Measurements from ENCODE around the gene SYPL2.

Gene SYPL2

GRCh38 chr1:109482791-109483671, 16.7 kb downstream of the SYPL2 start:
- peak overlapping the region; percentile 54 for H3K4me3 ChIP-seq (ENCODE audit: low read depth, low read length)
- no peak for DNase-seq (ENCODE audit: low read depth)
- TF ChIP-seq, protein P1, sequence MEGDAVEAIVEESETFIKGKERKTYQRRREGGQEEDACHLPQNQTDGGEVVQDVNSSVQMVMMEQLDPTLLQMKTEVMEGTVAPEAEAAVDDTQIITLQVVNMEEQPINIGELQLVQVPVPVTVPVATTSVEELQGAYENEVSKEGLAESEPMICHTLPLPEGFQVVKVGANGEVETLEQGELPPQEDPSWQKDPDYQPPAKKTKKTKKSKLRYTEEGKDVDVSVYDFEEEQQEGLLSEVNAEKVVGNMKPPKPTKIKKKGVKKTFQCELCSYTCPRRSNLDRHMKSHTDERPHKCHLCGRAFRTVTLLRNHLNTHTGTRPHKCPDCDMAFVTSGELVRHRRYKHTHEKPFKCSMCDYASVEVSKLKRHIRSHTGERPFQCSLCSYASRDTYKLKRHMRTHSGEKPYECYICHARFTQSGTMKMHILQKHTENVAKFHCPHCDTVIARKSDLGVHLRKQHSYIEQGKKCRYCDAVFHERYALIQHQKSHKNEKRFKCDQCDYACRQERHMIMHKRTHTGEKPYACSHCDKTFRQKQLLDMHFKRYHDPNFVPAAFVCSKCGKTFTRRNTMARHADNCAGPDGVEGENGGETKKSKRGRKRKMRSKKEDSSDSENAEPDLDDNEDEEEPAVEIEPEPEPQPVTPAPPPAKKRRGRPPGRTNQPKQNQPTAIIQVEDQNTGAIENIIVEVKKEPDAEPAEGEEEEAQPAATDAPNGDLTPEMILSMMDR (IDR thresholded peaks at IDR 0.05; ENCODE audit: low read depth, low read length, missing control alignments), result peak; percentile 6
- in situ Hi-C loops (cut with HindIII; ENCODE audit: low sequenced_read_pairs), result no loop called here

DNA sequence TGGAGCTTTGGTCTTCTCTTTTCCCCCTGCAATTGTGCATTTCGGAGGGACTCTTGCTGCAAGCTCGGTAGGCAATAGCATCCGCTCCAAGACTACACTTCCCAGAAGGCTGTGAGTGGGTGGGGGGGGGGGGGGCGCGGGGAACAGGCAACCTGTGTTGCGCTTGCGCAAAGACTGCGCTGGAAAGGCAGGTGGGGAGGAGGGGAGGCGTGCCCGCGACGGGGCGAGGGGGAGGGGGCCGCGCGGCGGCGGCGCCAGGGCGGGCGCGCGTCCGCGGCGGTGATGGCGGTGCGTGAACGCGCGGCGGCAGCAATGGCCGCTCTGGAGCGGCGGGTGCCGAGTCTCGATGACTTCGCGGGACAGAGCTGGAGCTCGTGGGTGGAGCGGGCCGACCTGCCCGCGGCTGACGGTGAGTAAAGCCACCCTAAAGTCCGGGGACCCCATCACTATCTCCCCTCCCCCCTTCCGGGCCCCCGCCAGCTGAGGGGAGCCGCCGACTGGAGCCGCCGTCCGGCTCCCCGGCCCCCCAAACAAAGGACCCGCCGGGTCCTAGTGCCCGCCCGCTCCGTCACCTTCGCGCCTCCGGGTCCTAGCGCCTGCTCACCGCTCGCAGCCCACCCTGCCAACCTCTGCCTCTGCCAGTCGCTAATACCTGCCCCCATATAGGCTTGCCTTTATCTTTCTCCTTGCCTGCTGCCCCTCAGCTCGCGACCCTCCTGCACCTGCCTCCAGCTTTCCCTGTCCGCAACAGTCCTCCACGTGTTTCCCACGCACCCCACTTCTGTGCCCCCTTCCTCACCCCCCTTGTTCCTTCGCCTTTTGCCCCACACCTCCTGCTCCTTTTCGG, 17.5 kb downstream of the SYPL2 start, which contains the start of gene ATXN7L2:
Gene ATXN7L2 (plus strand): TSS at position 234 of the 847 bp plus-strand sequence. CDS start 49 bp downstream, at position 283.
- TF ChIP-seq, protein P1 (IDR thresholded peaks at IDR 0.05; ENCODE audit: low read depth, low read length, missing control alignments), result no peak
- in situ Hi-C loops (cut with HindIII; ENCODE audit: low sequenced_read_pairs), result no loop called here
- peak; percentile 75 for DNase-seq (ENCODE audit: low read depth)
- peak within 1 kb of the TSS; percentile 54 for H3K4me3 ChIP-seq (ENCODE audit: low read depth, low read length)

DNA sequence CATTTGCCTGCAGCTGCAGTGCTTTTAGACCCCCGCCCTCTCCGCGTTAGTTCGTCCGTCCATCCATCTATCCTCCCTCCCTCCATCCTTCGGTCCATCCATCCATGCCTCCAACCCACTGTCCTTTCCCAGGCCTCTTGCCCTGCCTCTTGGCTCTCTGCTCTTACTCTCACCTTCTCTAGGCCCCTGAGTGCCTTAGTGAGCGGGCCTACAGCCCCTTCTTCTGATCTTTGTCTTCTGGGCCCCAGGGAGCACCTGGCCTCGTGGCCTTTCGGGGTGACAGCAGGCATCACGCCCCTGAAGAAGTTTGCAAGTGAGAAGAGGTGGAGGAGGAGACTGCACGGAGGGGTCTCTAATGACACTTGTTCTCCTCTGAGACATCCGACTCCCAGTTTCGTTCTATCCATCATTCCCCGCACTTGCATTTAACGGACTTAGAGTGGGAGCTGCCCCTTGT, 18.2 kb downstream of the SYPL2 start:
- H3K4me3 ChIP-seq (ENCODE audit: low read depth, low read length), result peak overlapping the region; percentile 54
- in situ Hi-C loops (cut with HindIII; ENCODE audit: low sequenced_read_pairs), result no loop called here
- TF ChIP-seq, protein P1 (IDR thresholded peaks at IDR 0.05; ENCODE audit: low read depth, low read length, missing control alignments), result no peak
- no peak for DNase-seq (ENCODE audit: low read depth)

DNA sequence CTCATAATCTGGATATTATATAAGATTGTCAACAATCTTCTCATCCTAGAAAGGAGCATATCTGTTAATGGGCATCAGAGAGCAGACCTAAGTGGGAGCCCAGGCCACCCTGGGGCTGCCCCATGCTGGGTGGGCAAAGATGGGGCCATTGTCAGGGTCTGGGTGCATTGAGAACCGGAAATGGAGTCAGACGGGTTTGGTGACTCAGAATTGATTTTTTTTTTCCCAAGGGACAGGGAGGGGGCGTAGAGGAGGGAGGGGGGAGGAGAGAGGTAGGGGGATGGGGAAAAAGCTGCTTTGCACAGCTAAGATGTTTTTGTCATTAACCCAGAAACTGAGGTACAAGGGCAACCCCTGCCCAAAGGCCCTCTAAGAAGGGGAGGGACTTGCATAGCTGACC, 18.7 kb downstream of the SYPL2 start:
- TF ChIP-seq, protein P1 (IDR thresholded peaks at IDR 0.05; ENCODE audit: low read depth, low read length, missing control alignments), result no peak
- H3K4me3 ChIP-seq (ENCODE audit: low read depth, low read length), result peak overlapping the region; percentile 54
- in situ Hi-C loops (cut with HindIII; ENCODE audit: low sequenced_read_pairs), result no loop called here
- DNase-seq (ENCODE audit: low read depth), result no peak

GRCh38 chr1:109487261-109487660, 20.9 kb downstream of the SYPL2 start:
- in situ Hi-C loops (cut with HindIII; ENCODE audit: low sequenced_read_pairs), result no loop called here
- no peak for DNase-seq (ENCODE audit: low read depth)
- no peak overlapping the region for H3K4me3 ChIP-seq (ENCODE audit: low read depth, low read length)
- TF ChIP-seq, protein P1 (IDR thresholded peaks at IDR 0.05; ENCODE audit: low read depth, low read length, missing control alignments), result no peak

GRCh38 chr1:109488201-109488600, 21.9 kb downstream of the SYPL2 start:
- in situ Hi-C loops (cut with HindIII; ENCODE audit: low sequenced_read_pairs), result no loop called here
- TF ChIP-seq, protein P1 (IDR thresholded peaks at IDR 0.05; ENCODE audit: low read depth, low read length, missing control alignments), result no peak
- DNase-seq (ENCODE audit: low read depth), result no peak
- H3K4me3 ChIP-seq (ENCODE audit: low read depth, low read length), result no peak overlapping the region

Measured in astrocyte of the cerebellum (primary cell).